Smooth muscle cell of the brain vasculature (primary cell): ENCODE data around the gene MMP12.

ENCODE experiments used
- DNase-seq: peaks from one replicate; pipeline ENCODE4 v3.0.0-alpha.2; 2012; ENCODE audit warnings: low read depth, low spot score

Gene MMP12

GRCh38 chr11:102850973-102851745, 23.6 kb downstream of the MMP12 start:
- no peak for DNase-seq

- no peak for DNase-seq
Measured at GRCh38 chr11:102849311-102849710, 25.5 kb downstream of the MMP12 start.

- DNase-seq = no peak
Measured at GRCh38 chr11:102846292-102846691, 28.5 kb downstream of the MMP12 start.

GRCh38 chr11:102843489-102843888, 31.3 kb downstream of the MMP12 start, which contains the start of gene MMP3:
Gene MMP3 (minus strand): TSS chr11:102843609. CDS start chr11:102843546, 63 bp downstream.
- DNase-seq = no peak

GRCh38 chr11:102842930-102843329, 31.9 kb downstream of the MMP12 start:
- DNase-seq = no peak

GRCh38 chr11:102840018-102840417, 34.8 kb downstream of the MMP12 start:
- no peak for DNase-seq

GRCh38 chr11:102837646-102838045, 37.1 kb downstream of the MMP12 start:
- DNase-seq = no peak

GRCh38 chr11:102837156-102837555, 37.6 kb downstream of the MMP12 start:
- DNase-seq = no peak

- DNase-seq = no peak
Measured at GRCh38 chr11:102836290-102836875, 38.4 kb downstream of the MMP12 start.

- DNase-seq = no peak
Measured at GRCh38 chr11:102833731-102834130, 41.1 kb downstream of the MMP12 start.

- DNase-seq = no peak
Measured at GRCh38 chr11:102832612-102833011, 42.2 kb downstream of the MMP12 start.

GRCh38 chr11:102831489-102832440, 43.0 kb downstream of the MMP12 start:
- DNase-seq = peak; percentile 17

GRCh38 chr11:102831128-102831488, 43.7 kb downstream of the MMP12 start:
- no peak for DNase-seq

GRCh38 chr11:102830001-102830727, 44.6 kb downstream of the MMP12 start:
- no peak for DNase-seq

- DNase-seq = no peak
Measured at GRCh38 chr11:102829316-102830000, 45.3 kb downstream of the MMP12 start.

GRCh38 chr11:102824556-102824955, 50.2 kb downstream of the MMP12 start:
- DNase-seq = no peak

- no peak for DNase-seq
Measured at GRCh38 chr11:102819491-102819890, 55.3 kb downstream of the MMP12 start.

- DNase-seq = no peak
Measured at GRCh38 chr11:102813484-102813883, 61.3 kb downstream of the MMP12 start.
